ENCODE data around the gene NELFCD. TPM values are rescaled to one million over a fixed set of nuclear protein-coding genes. Genes with fewer than 3 reads are reported as not detected.
"Not testable (repeated sequence)": the region's sequence is repeated elsewhere in the genome, so short reads cannot be mapped to it uniquely, and the experiment has no call there.

NELFCD gene
- total RNA-seq, 2 donors from 2014 or later, result 47.1 to 64.4 TPM

DNA sequence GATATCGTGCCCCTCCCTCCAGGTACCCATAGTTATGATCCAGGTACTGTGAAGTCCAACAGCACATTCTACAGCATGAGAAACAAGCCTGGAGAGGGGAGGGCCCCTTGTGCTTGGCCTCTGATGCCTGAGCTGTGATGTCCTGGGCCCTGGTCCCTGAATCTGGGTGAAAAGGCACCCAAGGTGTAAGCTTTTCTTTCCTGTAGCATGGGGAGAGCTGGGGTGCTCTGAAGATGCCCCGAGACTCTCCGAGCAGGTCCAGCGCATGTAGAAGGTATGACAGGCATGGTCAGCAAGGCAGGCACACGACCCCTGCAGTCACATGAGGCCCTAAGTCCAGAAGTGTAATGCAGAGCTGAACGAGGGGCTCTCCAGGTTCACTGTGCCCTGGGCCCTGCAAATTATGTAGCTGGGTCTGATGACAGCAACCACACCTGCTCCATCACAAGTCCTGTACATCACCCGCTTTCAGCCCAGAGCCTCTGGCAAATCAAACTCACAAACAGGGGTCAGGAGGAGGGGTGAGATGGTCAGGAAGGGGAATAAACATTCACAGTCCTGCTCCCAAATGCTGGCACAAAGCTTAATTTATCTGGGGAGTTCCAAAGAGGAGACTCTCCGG is 27.8 kb downstream of the NELFCD start:
- no peak for DNase-seq
- TF ChIP-seq, protein P1, sequence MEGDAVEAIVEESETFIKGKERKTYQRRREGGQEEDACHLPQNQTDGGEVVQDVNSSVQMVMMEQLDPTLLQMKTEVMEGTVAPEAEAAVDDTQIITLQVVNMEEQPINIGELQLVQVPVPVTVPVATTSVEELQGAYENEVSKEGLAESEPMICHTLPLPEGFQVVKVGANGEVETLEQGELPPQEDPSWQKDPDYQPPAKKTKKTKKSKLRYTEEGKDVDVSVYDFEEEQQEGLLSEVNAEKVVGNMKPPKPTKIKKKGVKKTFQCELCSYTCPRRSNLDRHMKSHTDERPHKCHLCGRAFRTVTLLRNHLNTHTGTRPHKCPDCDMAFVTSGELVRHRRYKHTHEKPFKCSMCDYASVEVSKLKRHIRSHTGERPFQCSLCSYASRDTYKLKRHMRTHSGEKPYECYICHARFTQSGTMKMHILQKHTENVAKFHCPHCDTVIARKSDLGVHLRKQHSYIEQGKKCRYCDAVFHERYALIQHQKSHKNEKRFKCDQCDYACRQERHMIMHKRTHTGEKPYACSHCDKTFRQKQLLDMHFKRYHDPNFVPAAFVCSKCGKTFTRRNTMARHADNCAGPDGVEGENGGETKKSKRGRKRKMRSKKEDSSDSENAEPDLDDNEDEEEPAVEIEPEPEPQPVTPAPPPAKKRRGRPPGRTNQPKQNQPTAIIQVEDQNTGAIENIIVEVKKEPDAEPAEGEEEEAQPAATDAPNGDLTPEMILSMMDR (IDR thresholded peaks at IDR 0.05), result no peak
- intact Hi-C loops (cut with DNase I), result no loop called here
- H3K9ac ChIP-seq (ENCODE audit: low read depth in 2 of 2, low read length in 2 of 2), result no peak overlapping the region
- H3K27ac ChIP-seq, result no peak overlapping the region
- peaks cover 14% of the 10 kb centered on the region for H3K4me1 ChIP-seq
- H3K36me3 ChIP-seq, result no peaks in the 10 kb centered on the region
- no peaks in the 10 kb centered on the region for H3K9me3 ChIP-seq
- H3K4me3 ChIP-seq, result no peak overlapping the region
- no peaks in the 10 kb centered on the region for H3K27me3 ChIP-seq

DNA sequence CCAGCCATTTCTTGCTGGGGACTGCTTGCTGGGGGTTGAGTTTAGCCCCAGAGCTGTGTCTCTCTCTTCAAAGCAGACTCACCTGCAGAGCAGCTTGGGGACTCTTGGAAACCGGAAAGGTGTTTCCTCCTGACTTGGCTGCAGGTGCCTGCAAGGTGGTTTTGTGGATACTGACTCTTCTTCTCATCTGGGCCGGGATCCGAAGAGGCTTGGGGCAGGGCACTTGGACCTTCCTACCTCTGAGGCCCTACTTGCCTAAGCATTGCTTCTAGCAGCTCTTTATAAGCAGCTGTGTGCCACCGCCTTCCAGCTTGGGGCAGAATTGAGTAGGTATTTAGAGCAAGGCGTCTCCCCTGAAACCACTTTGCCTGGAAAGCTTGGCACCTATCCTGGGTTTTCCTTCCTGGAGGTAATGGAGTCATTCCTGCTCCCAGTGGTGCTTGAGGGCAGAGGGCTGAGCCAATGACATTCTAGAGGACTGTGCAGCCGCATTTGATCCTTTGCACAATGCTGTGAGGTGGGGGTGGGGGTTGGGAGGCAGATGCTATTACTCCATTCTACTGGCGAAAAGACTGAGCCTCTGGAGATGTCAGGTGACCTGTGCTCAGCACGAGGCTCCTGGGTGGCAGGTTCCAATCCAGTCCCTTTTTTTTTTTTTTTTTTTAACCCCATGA is 29.4 kb downstream of the NELFCD start:
- intact Hi-C loops (cut with DNase I), result no loop called here

DNA sequence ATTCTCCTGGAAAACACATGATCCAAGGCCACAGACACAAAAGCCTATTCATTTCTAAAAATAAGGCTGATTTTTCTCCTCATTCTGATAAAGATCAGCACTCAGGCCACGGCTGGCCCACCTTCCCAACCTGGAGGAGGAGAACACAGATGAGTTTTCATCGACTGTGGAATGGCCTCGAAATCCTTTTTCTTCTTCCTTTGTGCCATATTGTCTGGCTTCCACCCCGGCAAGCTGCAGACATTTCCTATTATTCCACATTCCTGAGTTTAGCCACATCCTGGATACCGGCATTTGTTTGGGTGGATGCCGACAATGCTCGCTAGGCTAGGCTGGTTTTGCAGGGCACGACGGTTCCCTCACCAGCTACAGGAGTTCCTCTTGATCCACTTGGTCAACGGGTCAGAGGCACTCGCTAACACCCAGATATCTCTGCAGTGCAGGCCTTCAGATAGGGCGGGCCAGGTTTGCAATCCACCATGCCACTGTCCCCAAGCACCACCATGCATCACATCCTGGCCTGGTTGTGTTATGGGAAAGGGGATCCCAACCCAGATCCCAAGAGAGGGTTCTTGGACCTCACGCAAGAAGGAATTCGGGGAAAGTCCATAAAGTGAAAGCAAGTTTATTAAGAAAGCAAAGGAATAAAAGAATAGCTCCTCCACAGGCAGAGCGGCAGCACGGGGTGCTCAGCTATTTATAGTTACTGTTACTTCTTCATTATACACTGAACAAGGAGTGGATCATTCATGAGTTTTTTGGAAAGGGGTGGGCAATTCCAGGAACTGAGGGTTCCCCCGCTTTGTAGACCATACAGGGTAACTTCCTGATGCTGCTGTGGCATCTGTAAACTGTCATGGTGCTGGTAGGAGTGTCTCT is 30.2 kb downstream of the NELFCD start:
- Histone ChIP-seq H3K4me3 (no peak overlapping the region), H3K27me3 (no peaks in the 10 kb centered on the region), H3K9ac (ENCODE audit: low read depth in 2 of 2, low read length in 2 of 2) (no peak overlapping the region), H3K9me3 (no peaks in the 10 kb centered on the region), H3K4me1 (peaks cover 3% of the 10 kb centered on the region), H3K36me3 (no peaks in the 10 kb centered on the region), H3K27ac (no peak overlapping the region)
- no peak for DNase-seq
- TF ChIP-seq, protein P1 (IDR thresholded peaks at IDR 0.05), result no peak
- intact Hi-C loops (cut with DNase I), result no loop called here

More for the DNA sequence above, 29.4 kb downstream of the NELFCD start:
- no peaks in the 10 kb centered on the region for H3K36me3 ChIP-seq
- H3K4me1 ChIP-seq, result peaks cover 11% of the 10 kb centered on the region
- TF ChIP-seq, protein P1 (IDR thresholded peaks at IDR 0.05), result no peak
- peak overlapping the region in 1 of 2 donors; percentile 47 for H3K9ac ChIP-seq (ENCODE audit: low read depth in 2 of 2, low read length in 2 of 2)
- DNase-seq, result peak; percentile 72
- H3K27ac ChIP-seq, result no peak overlapping the region
- H3K4me3 ChIP-seq, result no peak overlapping the region
- no peaks in the 10 kb centered on the region for H3K27me3 ChIP-seq
- H3K9me3 ChIP-seq, result no peaks in the 10 kb centered on the region

DNA sequence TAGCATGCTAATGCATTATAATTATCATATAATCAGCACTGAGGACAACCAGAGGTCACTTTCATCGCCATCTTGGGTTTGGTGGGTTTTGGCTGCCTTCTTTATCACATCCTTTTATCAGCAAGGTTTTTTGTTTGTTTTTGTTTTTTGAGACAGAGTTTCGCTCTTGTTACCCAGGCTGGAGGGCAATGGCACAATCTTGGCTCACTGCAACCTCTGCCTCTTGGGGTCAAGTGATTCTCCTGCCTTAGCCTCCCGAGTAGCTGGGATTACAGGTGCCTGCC is 30.8 kb downstream of the NELFCD start:
- H3K27me3 ChIP-seq; intact Hi-C loops (cut with DNase I); H3K4me3 ChIP-seq; H3K9ac ChIP-seq (ENCODE audit: low read depth in 2 of 2, low read length in 2 of 2); H3K27ac ChIP-seq; H3K4me1 ChIP-seq; DNase-seq; H3K36me3 ChIP-seq; H3K9me3 ChIP-seq: not testable (repeated sequence)

DNA sequence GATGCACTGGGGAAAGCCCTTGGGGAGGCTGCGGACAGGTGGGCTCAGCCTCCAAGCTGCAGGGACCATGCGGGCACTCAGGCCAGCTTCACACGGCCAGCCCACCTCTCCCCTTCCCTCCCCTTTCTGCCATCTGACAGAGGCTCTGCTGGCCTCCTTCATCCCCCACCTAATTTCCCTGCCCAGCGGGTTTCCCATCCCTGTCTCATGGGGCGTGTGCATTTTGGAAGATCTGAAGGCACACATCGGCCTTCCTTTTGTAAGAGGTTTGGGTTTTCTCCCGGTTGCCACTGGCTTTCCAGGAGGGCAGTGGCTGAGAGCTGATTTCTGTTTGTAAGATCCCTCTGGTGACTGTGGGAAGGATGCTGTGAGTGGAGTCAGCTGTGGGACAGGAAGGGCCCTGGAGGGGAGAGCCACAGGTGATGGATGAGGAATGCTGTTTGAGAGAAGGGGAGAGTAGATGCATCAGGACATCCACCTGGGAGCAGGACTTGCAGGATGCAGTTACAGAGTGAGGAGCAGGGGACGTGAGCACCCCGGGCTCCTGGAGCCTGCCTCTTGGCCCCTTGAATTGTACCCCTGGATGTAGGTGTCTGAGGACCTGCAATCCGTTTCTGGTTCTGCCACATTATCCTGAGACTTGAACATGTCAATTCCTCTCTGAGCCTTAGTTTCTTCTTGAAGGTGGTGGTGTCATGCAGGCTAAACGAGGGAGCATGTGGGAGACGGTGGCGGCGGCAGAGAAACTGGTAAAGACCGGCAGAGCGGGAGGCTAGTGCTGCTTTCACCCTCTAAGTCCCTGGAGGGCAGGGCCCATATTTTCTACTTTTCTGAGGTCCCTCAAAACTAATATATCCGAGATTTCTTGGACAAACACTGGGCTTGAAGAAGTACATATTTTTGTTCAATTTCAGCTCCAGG is 32.2 kb downstream of the NELFCD start:
- Histone ChIP-seq H3K9ac (ENCODE audit: low read depth in 2 of 2, low read length in 2 of 2) (no peak overlapping the region), H3K36me3 (no peaks in the 10 kb centered on the region), H3K4me1 (no peaks in the 10 kb centered on the region), H3K27ac (no peak overlapping the region), H3K4me3 (no peak overlapping the region), H3K27me3 (no peaks in the 10 kb centered on the region), H3K9me3 (no peaks in the 10 kb centered on the region)
- DNase-seq, result no peak
- TF ChIP-seq, protein P1 (IDR thresholded peaks at IDR 0.05), result no peak
- intact Hi-C loops (cut with DNase I), result no loop called here

Data from colonic mucosa (tissue), 4 donors.